ENCODE data around the gene PIN1. TPM values are rescaled to one million over a fixed set of nuclear protein-coding genes. Genes with fewer than 3 reads are reported as not detected.

Gene PIN1
- total RNA-seq, 1 experiment from 2014 or later: 107 TPM

GRCh38 chr19:9857920-9858746 lies 23.0 kb downstream of the PIN1 start:
- H3K27me3 Mint-ChIP-seq (ENCODE audit: low read depth): no peaks in the 10 kb centered on the region
- H3K4me3 Mint-ChIP-seq: no peak overlapping the region
- CTCF ChIA-PET: interaction anchor here (0.6 kb wide), 1 partner anchor 15 kb away, joined by 3 read pairs; no protein-coding TSS in a partner anchor
- ATAC-seq (no peak), DNase-seq (ENCODE audit: low spot score) (no peak)
- no peaks in the 10 kb centered on the region for H3K9me3 Mint-ChIP-seq
- peaks cover 6% of the 10 kb centered on the region for H3K4me1 Mint-ChIP-seq
- TF ChIP-seq AR (CRISPR knock-in tag; IDR thresholded peaks at IDR 0.05) (no peak), SMAD4 (CRISPR knock-in tag; IDR thresholded peaks at IDR 0.05) (no peak), MXD4 (CRISPR knock-in tag; IDR thresholded peaks at IDR 0.05; ENCODE audit: borderline replicate concordance) (no peak), MYBL2 (CRISPR knock-in tag; IDR thresholded peaks at IDR 0.05) (no peak), ZNF138 (CRISPR knock-in tag; conservative IDR thresholded peaks at IDR 0.05) (no peak), GRHL2 (CRISPR knock-in tag; IDR thresholded peaks at IDR 0.05; ENCODE audit: insufficient replicate concordance, severe bottlenecking) (no peak), CREB1 (CRISPR knock-in tag; IDR thresholded peaks at IDR 0.05) (no peak), CTCF (IDR thresholded peaks at IDR 0.05) (no peak), ZNF121 (CRISPR knock-in tag; IDR thresholded peaks at IDR 0.05) (no peak), FOXP1 (CRISPR knock-in tag; IDR thresholded peaks at IDR 0.05; ENCODE audit: borderline replicate concordance) (no peak), ZNF423 (CRISPR knock-in tag; IDR thresholded peaks at IDR 0.05) (no peak), ATF1 (CRISPR knock-in tag; IDR thresholded peaks at IDR 0.05) (no peak)
- TF ChIP-seq, protein P1, sequence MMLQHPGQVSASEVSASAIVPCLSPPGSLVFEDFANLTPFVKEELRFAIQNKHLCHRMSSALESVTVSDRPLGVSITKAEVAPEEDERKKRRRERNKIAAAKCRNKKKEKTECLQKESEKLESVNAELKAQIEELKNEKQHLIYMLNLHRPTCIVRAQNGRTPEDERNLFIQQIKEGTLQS (CRISPR knock-in tag; conservative IDR thresholded peaks at IDR 0.05): no peak
- POLR2A ChIA-PET: no interaction called here
- no peak overlapping the region for H3K27ac Mint-ChIP-seq
- peaks cover 36% of the 10 kb centered on the region for H3K36me3 Mint-ChIP-seq

- H3K4me1 Mint-ChIP-seq: peaks cover 8% of the 10 kb centered on the region
- H3K27me3 Mint-ChIP-seq (ENCODE audit: low read depth): no peaks in the 10 kb centered on the region
- no peak overlapping the region for H3K27ac Mint-ChIP-seq
- no peak overlapping the region for H3K4me3 Mint-ChIP-seq
- ChIA-PET POLR2A (no interaction called here), CTCF (no interaction called here)
- no peak for ATAC-seq
- H3K36me3 Mint-ChIP-seq: peaks cover 35% of the 10 kb centered on the region
- no peak for DNase-seq (ENCODE audit: low spot score)
- no peaks in the 10 kb centered on the region for H3K9me3 Mint-ChIP-seq
- TF ChIP-seq GRHL2 (CRISPR knock-in tag; IDR thresholded peaks at IDR 0.05; ENCODE audit: insufficient replicate concordance, severe bottlenecking): no peak
- no peak for TF ChIP-seq CREB1 (CRISPR knock-in tag; IDR thresholded peaks at IDR 0.05)
- TF ChIP-seq, protein P2, sequence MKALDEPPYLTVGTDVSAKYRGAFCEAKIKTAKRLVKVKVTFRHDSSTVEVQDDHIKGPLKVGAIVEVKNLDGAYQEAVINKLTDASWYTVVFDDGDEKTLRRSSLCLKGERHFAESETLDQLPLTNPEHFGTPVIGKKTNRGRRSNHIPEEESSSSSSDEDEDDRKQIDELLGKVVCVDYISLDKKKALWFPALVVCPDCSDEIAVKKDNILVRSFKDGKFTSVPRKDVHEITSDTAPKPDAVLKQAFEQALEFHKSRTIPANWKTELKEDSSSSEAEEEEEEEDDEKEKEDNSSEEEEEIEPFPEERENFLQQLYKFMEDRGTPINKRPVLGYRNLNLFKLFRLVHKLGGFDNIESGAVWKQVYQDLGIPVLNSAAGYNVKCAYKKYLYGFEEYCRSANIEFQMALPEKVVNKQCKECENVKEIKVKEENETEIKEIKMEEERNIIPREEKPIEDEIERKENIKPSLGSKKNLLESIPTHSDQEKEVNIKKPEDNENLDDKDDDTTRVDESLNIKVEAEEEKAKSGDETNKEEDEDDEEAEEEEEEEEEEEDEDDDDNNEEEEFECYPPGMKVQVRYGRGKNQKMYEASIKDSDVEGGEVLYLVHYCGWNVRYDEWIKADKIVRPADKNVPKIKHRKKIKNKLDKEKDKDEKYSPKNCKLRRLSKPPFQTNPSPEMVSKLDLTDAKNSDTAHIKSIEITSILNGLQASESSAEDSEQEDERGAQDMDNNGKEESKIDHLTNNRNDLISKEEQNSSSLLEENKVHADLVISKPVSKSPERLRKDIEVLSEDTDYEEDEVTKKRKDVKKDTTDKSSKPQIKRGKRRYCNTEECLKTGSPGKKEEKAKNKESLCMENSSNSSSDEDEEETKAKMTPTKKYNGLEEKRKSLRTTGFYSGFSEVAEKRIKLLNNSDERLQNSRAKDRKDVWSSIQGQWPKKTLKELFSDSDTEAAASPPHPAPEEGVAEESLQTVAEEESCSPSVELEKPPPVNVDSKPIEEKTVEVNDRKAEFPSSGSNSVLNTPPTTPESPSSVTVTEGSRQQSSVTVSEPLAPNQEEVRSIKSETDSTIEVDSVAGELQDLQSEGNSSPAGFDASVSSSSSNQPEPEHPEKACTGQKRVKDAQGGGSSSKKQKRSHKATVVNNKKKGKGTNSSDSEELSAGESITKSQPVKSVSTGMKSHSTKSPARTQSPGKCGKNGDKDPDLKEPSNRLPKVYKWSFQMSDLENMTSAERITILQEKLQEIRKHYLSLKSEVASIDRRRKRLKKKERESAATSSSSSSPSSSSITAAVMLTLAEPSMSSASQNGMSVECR (CRISPR knock-in tag; IDR thresholded peaks at IDR 0.05; ENCODE audit: borderline replicate concordance): no peak
- TF ChIP-seq ETV6 (CRISPR knock-in tag; IDR thresholded peaks at IDR 0.05): no peak
- TF ChIP-seq, protein P3, sequence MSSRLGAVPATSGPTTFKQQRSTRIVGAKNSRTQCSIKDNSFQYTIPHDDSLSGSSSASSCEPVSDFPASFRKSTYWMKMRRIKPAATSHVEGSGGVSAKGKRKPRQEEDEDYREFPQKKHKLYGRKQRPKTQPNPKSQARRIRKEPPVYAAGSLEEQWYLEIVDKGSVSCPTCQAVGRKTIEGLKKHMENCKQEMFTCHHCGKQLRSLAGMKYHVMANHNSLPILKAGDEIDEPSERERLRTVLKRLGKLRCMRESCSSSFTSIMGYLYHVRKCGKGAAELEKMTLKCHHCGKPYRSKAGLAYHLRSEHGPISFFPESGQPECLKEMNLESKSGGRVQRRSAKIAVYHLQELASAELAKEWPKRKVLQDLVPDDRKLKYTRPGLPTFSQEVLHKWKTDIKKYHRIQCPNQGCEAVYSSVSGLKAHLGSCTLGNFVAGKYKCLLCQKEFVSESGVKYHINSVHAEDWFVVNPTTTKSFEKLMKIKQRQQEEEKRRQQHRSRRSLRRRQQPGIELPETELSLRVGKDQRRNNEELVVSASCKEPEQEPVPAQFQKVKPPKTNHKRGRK (CRISPR knock-in tag; IDR thresholded peaks at IDR 0.05; ENCODE audit: borderline replicate concordance): no peak
- TF ChIP-seq NR3C1 (CRISPR knock-in tag; conservative IDR thresholded peaks at IDR 0.05; ENCODE audit: low read depth): no peak
- TF ChIP-seq MYBL2 (CRISPR knock-in tag; IDR thresholded peaks at IDR 0.05): no peak
- TF ChIP-seq ZSCAN18 (CRISPR knock-in tag; IDR thresholded peaks at IDR 0.05): no peak
- no peak for TF ChIP-seq NFATC4 (CRISPR knock-in tag; IDR thresholded peaks at IDR 0.05)
- TF ChIP-seq ZNF263 (CRISPR knock-in tag; IDR thresholded peaks at IDR 0.05; ENCODE audit: low read depth): no peak
- no peak for TF ChIP-seq ZNF232 (CRISPR knock-in tag; IDR thresholded peaks at IDR 0.05)
Observed at GRCh38 chr19:9858766-9859165, 23.6 kb downstream of the PIN1 start.
